Upper lobe of left lung (tissue), 6 donors: ENCODE data around the gene ST3GAL3. TPM values are rescaled to one million over a fixed set of nuclear protein-coding genes. Genes with fewer than 3 reads are reported as not detected.

ENCODE experiments used
- ATAC-seq, 2 donors: fragments of 200-7000 bp; cut with Tn5 transposase; one replicate each; pipeline ENCODE4 v1.9.1; 2022; ENCODE audit warnings: mild to moderate bottlenecking in 2 of 2, moderate library complexity in 2 of 2; ENCODE audit not compliant: low FRiP score in 2 of 2
- DNase-seq, 2 donors: peaks; one replicate each; pipeline ENCODE4 v3.0.0-alpha.2; 2019 to 2020
- H3K27ac ChIP-seq, 4 donors: fragments of 200-600 bp; sonication (generic); one replicate each; pipeline ENCODE4 v1.5.1; 2016 to 2019
- H3K27me3 ChIP-seq, 4 donors: fragments of 200-600 bp; sonication (generic); one replicate each; pipeline ENCODE4 v1.5.1; 2017 to 2019
- H3K36me3 ChIP-seq, 4 donors: fragments of 200-600 bp; sonication (generic); one replicate each; pipeline ENCODE4 v1.5.1; 2016 to 2019
- H3K4me1 ChIP-seq, 4 donors: fragments of 200-600 bp; sonication (generic); one replicate each; pipeline ENCODE4 v1.5.1; 2018 to 2019
- H3K4me3 ChIP-seq, 4 donors: fragments of 200-600 bp; sonication (generic); one replicate each; pipeline ENCODE4 v1.5.1; 2017 to 2019; ENCODE audit warnings: mild to moderate bottlenecking in 2 of 4, moderate library complexity in 1 of 4
- H3K9me3 ChIP-seq, 4 donors: fragments of 200-600 bp; sonication (generic); one replicate each; pipeline ENCODE4 v1.5.1; 2018 to 2019
- CTCF ChIP-seq, 6 experiments: fragments of 450-650 bp in 4 of 6; fragments of 200-600 bp in 2 of 6; sonication (generic) in 2 of 6; IDR thresholded peaks; one replicate each; pipeline ENCODE4 v1.5.1; 2016 to 2019; ENCODE audit warnings: antibody characterized with exemption in 6 of 6
- EP300 ChIP-seq, 4 donors: sonication (generic); formaldehyde crosslinking; IDR thresholded peaks; one replicate each; pipeline ENCODE4 v1.5.1; 2017; ENCODE audit warnings: antibody characterized with exemption in 4 of 4, control low read depth in 2 of 4
- POLR2A ChIP-seq, 4 donors: fragments of 450-650 bp; IDR thresholded peaks; one replicate each; pipeline ENCODE4 v1.5.1; 2016 to 2017; ENCODE audit warnings: antibody characterized with exemption in 4 of 4, mild to moderate bottlenecking in 2 of 4
- POLR2AphosphoS5 ChIP-seq, 2 donors: sonication (generic); formaldehyde crosslinking; IDR thresholded peaks; one replicate each; pipeline ENCODE4 v1.5.1; 2017; ENCODE audit warnings: antibody characterized with exemption in 2 of 2
- WGBS, 2 donors: methylation state at CpG; one replicate each; pipeline ENCODE4 v1.1.5; 2017 to 2018; 5-methylcytosine and 5-hydroxymethylcytosine counted together
- total RNA-seq, 6 donors: library from RNA; depleted of rRNA in 4 of 6; stranded (reverse); fragments of >200 nt in 4 of 6; gene quantifications; one replicate each; pipeline versions ENCODE4 v1.1.0 to v1.2.1, GENCODE V29; 2016 to 2021
- donor health status: DM: no; HTN: no; CAD: no; lungs with moderate emphysema.
- donor health status: DM: no; HTN: yes; CAD: no; lungs with severe emphysema.

Gene ST3GAL3
- total RNA-seq, 6 donors from 2014 or later, result 14.4 to 46.1 (median 19.2) TPM

GRCh38 chr1:43874716-43875115 is 167.4 kb downstream of the ST3GAL3 start:
- DNase-seq (no peak), ATAC-seq (no peak)
- H3K9me3 ChIP-seq, result no peaks in the 10 kb centered on the region
- H3K27me3 ChIP-seq, result no peaks in the 10 kb centered on the region
- H3K36me3 ChIP-seq, result peaks cover 0 to 3% (median 1%) of the 10 kb centered on the region in 4 donors
- 91 to 94% methylated on average over 3 of the region's 3 CpGs for WGBS, 2 donors
- no peak overlapping the region for H3K4me3 ChIP-seq
- H3K4me1 ChIP-seq, result no peaks in the 10 kb centered on the region
- TF ChIP-seq POLR2AphosphoS5 (IDR thresholded peaks at IDR 0.05) (no peak), POLR2A (IDR thresholded peaks at IDR 0.05) (no peak), EP300 (IDR thresholded peaks at IDR 0.05) (no peak), CTCF (IDR thresholded peaks at IDR 0.05) (no peak)
- no peak overlapping the region for H3K27ac ChIP-seq

- no peak overlapping the region for H3K4me3 ChIP-seq
- no peaks in the 10 kb centered on the region for H3K4me1 ChIP-seq
- no peaks in the 10 kb centered on the region for H3K27me3 ChIP-seq
- ATAC-seq (no peak), DNase-seq (no peak)
- H3K36me3 ChIP-seq, result peaks cover 0 to 8% (median 5%) of the 10 kb centered on the region in 4 donors
- no peak for TF ChIP-seq POLR2AphosphoS5 (IDR thresholded peaks at IDR 0.05)
- no peak for TF ChIP-seq CTCF (IDR thresholded peaks at IDR 0.05)
- no peak for TF ChIP-seq POLR2A (IDR thresholded peaks at IDR 0.05)
- no peak for TF ChIP-seq EP300 (IDR thresholded peaks at IDR 0.05)
- 76 to 83% methylated on average over 3 of the region's 3 CpGs for WGBS, 2 donors
- no peak overlapping the region for H3K27ac ChIP-seq
- H3K9me3 ChIP-seq, result no peaks in the 10 kb centered on the region
Observed at GRCh38 chr1:43875331-43875730, 168.0 kb downstream of the ST3GAL3 start.

GRCh38 chr1:43877101-43877500 is 169.8 kb downstream of the ST3GAL3 start:
- ATAC-seq, result no peak
- TF ChIP-seq EP300 (IDR thresholded peaks at IDR 0.05) (no peak), POLR2A (IDR thresholded peaks at IDR 0.05) (no peak), POLR2AphosphoS5 (IDR thresholded peaks at IDR 0.05) (no peak), CTCF (IDR thresholded peaks at IDR 0.05) (no peak)
- Histone ChIP-seq H3K9me3 (no peaks in the 10 kb centered on the region), H3K27me3 (no peaks in the 10 kb centered on the region), H3K36me3 (peaks cover 0 to 12% (median 5%) of the 10 kb centered on the region in 4 donors), H3K4me3 (no peak overlapping the region), H3K4me1 (no peaks in the 10 kb centered on the region), H3K27ac (no peak overlapping the region)
- 76 to 80% methylated on average over 2 of the region's 2 CpGs for WGBS, 2 donors
- DNase-seq, result no peak

GRCh38 chr1:43878440-43878839 is 171.1 kb downstream of the ST3GAL3 start:
- DNase-seq (no peak), ATAC-seq (no peak)
- H3K27ac ChIP-seq, result no peak overlapping the region
- no peaks in the 10 kb centered on the region for H3K4me1 ChIP-seq
- H3K36me3 ChIP-seq, result peaks cover 0 to 12% (median 5%) of the 10 kb centered on the region in 4 donors
- TF ChIP-seq POLR2A (IDR thresholded peaks at IDR 0.05) (no peak), EP300 (IDR thresholded peaks at IDR 0.05) (no peak), POLR2AphosphoS5 (IDR thresholded peaks at IDR 0.05) (no peak), CTCF (IDR thresholded peaks at IDR 0.05) (no peak)
- no peak overlapping the region for H3K4me3 ChIP-seq
- WGBS, 2 donors, result 77 to 82% methylated on average over 2 of the region's 2 CpGs
- no peaks in the 10 kb centered on the region for H3K27me3 ChIP-seq
- H3K9me3 ChIP-seq, result no peaks in the 10 kb centered on the region

GRCh38 chr1:43878854-43879253 is 171.5 kb downstream of the ST3GAL3 start:
- no peak for ATAC-seq
- H3K27me3 ChIP-seq, result no peaks in the 10 kb centered on the region

More at GRCh38 chr1:43878854-43879253, 171.5 kb downstream of the ST3GAL3 start:
- 87 to 88% methylated on average over 4 of the region's 4 CpGs for WGBS, 2 donors
- TF ChIP-seq EP300 (IDR thresholded peaks at IDR 0.05), result no peak
- TF ChIP-seq POLR2A (IDR thresholded peaks at IDR 0.05), result no peak
- TF ChIP-seq CTCF (IDR thresholded peaks at IDR 0.05), result no peak
- no peak for TF ChIP-seq POLR2AphosphoS5 (IDR thresholded peaks at IDR 0.05)
- no peak overlapping the region for H3K27ac ChIP-seq
- H3K9me3 ChIP-seq, result no peaks in the 10 kb centered on the region
- no peak overlapping the region for H3K4me3 ChIP-seq
- DNase-seq, result no peak
- H3K4me1 ChIP-seq, result no peaks in the 10 kb centered on the region
- H3K36me3 ChIP-seq, result peaks cover 0 to 12% (median 5%) of the 10 kb centered on the region in 4 donors
